GM19351 (cell line): Measurements from ENCODE around the gene NSG2.

Experiments used
- ATAC-seq: cut with Tn5 transposase; IDR thresholded peaks from one replicate; pipeline ENCODE4 v1.9.1; 2021; ENCODE audit warnings: mild to moderate bottlenecking, moderate library complexity; ENCODE audit not compliant: unreplicated experiment

Gene NSG2

GRCh38 chr5:174058433-174059122 is 13.1 kb downstream of the NSG2 start:
- ATAC-seq, result no peak

DNA sequence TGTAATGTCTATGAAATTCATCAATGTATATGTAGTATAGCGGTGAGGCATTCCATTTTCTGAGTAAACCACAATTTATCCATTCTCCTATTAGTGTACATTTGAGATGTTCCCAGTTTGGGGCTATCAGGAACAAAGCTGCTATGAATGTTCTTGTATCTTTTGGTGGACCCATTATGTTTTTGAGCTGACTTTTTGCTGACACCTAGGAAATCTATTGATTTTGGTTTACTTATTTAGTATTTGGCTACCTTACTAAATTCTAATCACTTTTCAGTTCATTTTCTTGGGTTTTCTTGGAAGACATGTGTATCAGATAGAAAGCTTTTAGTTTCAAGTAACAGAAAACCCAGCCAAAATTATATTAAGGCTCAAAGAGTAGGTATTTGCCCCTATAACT is 13.7 kb downstream of the NSG2 start:
- ATAC-seq, result no peak

DNA sequence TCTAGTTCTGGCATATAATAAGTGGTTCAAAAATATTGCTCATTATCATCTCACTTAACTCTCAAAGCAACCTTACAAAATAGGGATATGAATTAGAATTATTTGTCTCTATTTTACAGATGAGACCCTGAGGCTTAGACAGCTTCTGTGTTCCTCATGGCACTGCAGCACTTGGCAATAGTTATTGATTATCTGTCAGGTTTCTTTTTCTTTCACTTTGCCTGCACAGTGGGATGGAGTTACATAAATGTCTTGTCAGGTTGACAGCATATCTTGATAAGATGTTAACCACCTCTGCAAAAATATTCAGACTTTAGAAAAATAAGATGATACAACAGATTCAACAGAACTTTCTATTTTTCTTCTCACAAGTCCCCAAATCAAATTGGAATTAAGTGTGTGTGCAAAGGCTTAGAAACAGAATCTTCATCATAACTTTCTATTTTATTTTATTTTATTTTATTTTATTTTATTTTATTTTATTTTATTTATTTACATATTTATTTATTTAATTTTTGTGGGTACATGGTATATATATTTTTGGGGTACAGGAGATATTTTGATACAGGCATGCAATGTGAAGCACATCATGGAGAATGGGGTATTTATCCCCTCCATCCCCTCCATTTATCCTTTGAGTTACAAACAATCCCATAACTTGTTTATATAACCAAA is 17.7 kb downstream of the NSG2 start:
- no peak for ATAC-seq

- no peak for ATAC-seq
Observed at GRCh38 chr5:174064171-174064570, 18.7 kb downstream of the NSG2 start.

DNA sequence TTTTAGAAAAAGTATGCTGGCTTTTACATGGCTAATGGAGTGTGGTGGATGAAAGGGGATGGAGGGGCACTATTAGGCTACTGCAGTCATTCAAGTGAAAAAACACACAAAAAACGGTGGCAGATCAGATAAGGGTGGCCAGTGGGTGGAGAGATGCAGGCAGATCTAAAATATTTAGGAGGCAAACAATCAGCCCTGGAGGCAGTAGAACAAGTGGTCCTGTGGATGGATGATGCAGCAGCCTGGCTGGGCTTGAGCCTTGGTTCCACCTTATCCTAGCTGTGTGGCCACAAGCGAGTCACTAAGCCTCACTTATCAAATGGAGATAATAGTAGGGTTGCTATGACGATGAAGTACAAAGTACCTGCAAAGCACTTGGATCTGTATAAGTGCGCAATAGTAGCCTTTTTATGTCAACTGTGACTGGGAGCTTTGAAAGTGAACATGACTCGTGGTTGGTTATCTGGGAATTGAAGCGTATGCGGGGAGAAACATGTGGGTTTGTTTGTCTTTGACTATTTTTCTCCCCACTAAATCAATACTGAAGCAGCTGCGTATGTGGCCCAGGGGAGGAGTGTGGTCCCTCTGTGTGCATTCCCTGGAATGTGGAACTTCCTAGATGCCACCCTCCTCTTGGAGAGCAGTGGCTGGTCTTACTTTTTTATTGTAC is 20.2 kb downstream of the NSG2 start:
- no peak for ATAC-seq

DNA sequence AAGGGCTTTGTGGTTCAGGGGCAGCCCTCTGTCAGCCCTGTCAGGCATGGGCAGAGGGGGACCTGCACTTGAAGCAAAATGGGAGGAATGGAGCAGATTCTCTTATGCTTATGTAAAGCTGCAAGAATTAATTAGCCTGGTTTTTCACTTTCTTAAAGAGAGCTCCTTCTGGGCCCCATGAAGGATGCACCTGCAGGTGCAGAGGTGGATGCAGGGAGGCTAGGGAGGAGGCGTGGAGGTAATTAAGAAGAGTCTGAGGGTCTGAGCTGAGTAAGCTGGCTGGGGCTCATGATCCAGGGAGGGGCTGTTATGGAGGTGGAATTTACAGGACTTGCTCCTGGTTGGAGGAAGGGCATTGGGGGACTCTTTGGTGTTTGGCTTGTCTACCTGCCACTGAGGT is 22.0 kb downstream of the NSG2 start:
- ATAC-seq, result no peak

GRCh38 chr5:174071484-174071883 is 26.0 kb downstream of the NSG2 start:
- ATAC-seq, result no peak

DNA sequence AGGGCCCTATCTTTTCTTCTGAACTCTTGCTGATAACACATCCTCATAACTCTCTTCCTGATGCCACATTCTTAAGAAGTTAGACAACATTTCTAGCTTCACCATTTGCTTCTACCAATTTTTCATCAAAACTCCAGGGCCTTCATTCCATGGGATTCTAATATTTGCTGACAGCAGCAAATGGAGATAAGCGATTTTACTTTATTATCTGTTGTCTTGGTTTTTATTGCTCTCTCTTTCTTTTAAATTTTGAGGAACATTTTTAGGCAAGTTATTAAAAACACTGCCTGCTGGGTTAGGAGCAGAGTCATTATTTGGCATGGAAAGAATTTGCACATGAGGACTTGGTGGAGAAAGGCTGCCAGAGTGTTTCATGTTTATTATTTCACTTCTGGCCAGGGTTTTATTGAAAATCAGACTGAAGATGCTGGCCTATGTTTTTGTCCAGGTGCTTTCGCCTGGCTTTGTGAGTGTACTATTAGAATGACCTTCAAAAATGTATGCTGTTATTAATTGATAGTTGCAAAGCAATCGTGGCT is 27.7 kb downstream of the NSG2 start:
- ATAC-seq, result no peak

GRCh38 chr5:174074369-174074768 is 28.9 kb downstream of the NSG2 start:
- no peak for ATAC-seq

DNA sequence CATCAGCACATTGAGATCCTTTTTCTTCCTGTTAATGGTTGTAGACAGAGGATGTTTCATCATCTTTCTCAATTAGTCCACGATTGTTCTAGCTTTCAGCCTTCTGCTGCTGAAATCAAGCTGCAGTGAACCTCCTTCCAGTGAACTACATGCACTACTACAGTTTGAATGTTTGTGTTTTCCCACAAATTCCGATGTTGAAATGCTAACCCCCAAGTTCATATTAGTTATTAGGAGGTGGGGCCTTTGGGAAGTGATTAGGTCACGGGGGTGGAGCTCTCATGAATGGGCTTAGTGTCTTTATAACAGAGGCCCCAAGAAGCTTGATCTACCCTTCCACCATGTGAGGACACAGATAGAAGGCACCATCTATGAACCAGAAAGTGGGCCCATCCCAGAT is 32.9 kb downstream of the NSG2 start:
- ATAC-seq, result no peak

DNA sequence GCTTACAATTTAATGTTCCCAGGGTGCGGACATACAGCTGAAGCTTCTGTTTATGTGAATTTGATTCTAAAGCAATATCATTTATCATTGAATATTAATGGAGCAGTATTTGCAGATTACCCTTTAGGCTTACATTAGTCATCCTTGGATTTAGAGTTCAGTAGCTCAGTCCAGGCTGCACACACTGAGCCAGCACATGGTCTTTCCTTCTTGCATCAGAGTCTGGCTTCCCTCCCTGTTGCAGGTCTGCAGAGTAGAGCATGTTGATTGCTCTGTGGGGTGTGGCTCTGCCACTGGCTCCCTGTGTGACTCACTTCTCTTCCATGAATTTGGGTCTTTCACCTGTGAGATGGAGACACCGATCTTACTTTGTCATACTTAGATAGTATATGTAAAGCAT is 36.8 kb downstream of the NSG2 start:
- no peak for ATAC-seq

- no peak for ATAC-seq
Observed at GRCh38 chr5:174083056-174083827, 37.7 kb downstream of the NSG2 start.

GRCh38 chr5:174084691-174085154 is 39.2 kb downstream of the NSG2 start:
- no peak for ATAC-seq

DNA sequence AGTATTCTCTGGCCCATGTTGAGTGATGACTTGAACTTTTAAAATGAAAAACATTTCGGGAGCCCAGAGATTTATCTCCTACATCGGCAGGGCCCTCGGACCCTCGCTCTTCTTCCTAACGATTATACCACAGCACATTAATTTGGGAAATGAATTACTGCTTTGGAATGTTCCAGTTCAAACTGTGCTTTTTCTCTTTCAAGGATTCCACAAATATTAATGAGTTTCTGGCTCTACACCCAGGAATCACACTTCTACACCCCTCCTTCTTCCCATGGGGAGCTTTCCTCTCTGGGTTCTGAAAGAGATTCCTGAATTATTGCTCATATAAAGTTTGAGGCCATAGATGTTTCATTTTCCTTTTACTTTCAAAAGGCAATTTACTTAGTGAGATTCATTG is 41.2 kb downstream of the NSG2 start:
- ATAC-seq, result no peak

DNA sequence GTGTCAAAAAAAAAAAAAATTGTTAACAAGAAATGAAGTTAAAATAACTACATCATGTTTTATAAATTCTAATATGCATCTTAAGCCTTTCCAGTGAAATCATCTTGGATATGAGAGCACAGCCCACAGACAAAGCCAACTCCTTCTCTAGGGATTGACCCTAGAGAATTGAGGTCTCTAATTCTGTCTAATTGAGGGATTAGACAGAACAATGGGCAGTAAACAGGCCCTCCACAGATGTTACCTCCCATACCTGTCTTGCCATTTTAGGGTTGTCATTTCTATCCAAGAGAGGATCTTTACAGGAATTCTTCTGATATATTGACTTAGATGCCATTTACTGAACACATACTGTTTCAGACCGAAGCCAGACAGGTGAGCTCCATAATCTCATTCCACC is 42.3 kb downstream of the NSG2 start:
- no peak for ATAC-seq

- no peak for ATAC-seq
Observed at GRCh38 chr5:174090129-174090528, 44.6 kb downstream of the NSG2 start.

DNA sequence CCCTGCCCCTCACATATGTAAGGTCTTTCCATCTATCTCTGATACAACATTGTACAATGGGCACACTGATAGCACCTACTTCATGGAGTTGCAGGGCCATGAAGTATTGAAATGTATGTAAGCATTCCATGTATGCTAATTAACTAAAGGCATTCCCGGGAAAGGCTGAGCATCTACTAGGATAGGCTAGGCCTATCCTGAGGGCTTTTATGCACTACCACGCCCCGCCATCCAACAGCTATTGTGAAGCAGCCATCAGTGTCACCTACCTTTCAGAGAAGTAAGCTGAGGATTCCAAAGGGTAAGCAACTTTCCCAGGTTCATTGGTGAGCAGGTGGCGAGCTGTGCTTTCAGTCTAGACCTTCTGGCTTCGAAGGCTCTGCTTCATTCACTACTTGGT is 47.6 kb downstream of the NSG2 start:
- no peak for ATAC-seq

GRCh38 chr5:174094857-174095606 is 49.5 kb downstream of the NSG2 start:
- no peak for ATAC-seq

DNA sequence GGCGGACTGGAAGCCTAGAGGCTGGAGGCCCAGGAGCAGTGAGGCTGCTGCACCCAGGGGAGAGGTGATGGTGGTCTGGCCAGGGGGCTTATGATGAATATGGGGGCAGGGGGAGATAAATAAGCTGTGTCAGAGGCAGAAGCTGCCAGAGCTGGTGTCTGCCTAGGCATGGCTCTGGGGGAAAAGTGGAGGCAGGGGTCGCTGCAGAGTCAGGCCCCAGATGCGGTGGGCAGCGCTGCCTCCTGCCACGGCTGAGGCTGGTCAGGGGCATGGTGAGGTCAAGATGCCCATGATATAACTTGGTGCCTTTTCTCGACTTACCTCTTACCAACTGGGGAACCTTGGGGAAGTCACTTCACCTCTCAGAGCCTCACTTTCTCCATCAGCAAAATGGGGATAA is 51.1 kb downstream of the NSG2 start:
- ATAC-seq, result no peak

DNA sequence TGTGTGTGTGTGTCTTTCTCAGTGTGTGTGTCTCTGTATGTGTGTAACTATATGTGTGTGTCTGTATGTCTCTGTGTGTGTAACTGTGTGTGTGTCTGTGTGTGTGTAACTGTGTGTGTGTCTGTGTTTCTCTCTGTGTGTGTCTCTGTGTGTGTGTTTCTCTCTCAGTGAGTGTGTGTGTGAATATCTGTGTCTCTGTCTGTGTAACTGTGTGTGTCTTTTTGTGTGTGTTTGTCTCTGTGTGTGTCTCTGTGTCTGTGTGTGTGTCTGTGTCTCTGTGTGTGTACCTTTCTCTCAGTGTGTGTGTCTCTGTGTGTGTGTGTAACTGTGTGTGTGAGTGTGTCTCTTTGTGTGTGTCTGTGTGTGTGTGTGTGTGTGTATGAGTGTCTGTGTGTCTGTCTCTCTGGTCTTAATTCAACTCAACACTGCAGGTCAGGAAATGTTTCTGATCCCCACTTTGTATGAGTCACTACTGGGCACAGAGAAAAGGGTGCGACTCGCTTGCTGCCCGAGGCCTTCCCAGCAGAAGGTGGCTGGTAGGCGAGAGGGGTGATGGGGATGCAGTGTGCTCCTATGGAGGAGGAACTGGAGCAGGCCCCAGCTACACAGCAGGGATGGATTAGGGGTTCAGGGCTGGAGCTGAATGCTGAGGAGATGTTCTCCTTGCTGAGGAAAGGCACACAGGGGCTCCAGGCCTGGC is 52.1 kb downstream of the NSG2 start:
- no peak for ATAC-seq
